Measurements from ENCODE around the gene GBF1. TPM values are rescaled to one million over a fixed set of nuclear protein-coding genes. Genes with fewer than 3 reads are reported as not detected.
"Not testable (repeated sequence)": the region's sequence is repeated elsewhere in the genome, so short reads cannot be mapped to it uniquely, and the experiment has no call there.

GBF1 gene
- total RNA-seq, 1 donor from 2014 or later = 17.5 TPM

- DNase-seq = no peak
Measured at GRCh38 chr10:102234888-102235597, 10.3 kb upstream of the GBF1 start.

GRCh38 chr10:102235598-102235920, 9.8 kb upstream of the GBF1 start:
- no peak for DNase-seq

- no peak for DNase-seq
Measured at GRCh38 chr10:102236006-102236405, 9.3 kb upstream of the GBF1 start.

- DNase-seq = no peak
Measured at GRCh38 chr10:102237711-102238252, 7.5 kb upstream of the GBF1 start.

- DNase-seq = peak; percentile 16
Measured at GRCh38 chr10:102240467-102241031, 4.8 kb upstream of the GBF1 start.

- DNase-seq = peak; percentile 16
Measured at GRCh38 chr10:102241032-102241443, 4.3 kb upstream of the GBF1 start.

GRCh38 chr10:102241444-102242117, 3.8 kb upstream of the GBF1 start, which contains the start of gene PITX3:
PITX3 (minus strand) TSS chr10:102241512; CDS start chr10:102232080, 9,432 bp downstream.
- DNase-seq = peak; percentile 86

- DNase-seq = no peak
Measured at GRCh38 chr10:102242118-102242485, 3.2 kb upstream of the GBF1 start.

- no peak for DNase-seq
Measured at GRCh38 chr10:102243309-102243708, 2.0 kb upstream of the GBF1 start.

- no peak for DNase-seq
Measured at GRCh38 chr10:102245932-102246251, 560 bp downstream of the GBF1 start.

GRCh38 chr10:102246261-102246660, 929 bp downstream of the GBF1 start:
- peak; percentile 39 for DNase-seq

- no peak for DNase-seq
Measured at GRCh38 chr10:102247734-102248133, 2.4 kb downstream of the GBF1 start.

GRCh38 chr10:102252508-102252907, 7.2 kb downstream of the GBF1 start:
- DNase-seq = not testable (repeated sequence)

GRCh38 chr10:102254426-102254825, 9.1 kb downstream of the GBF1 start:
- DNase-seq = no peak

- no peak for DNase-seq
Measured at GRCh38 chr10:102255404-102255803, 10.1 kb downstream of the GBF1 start.

GRCh38 chr10:102261196-102261595, 15.9 kb downstream of the GBF1 start:
- no peak for DNase-seq

GRCh38 chr10:102261842-102262241, 16.5 kb downstream of the GBF1 start:
- DNase-seq = no peak

GRCh38 chr10:102262744-102263370, 17.5 kb downstream of the GBF1 start:
- peak; percentile 50 for DNase-seq

GRCh38 chr10:102264371-102264770, 19.0 kb downstream of the GBF1 start:
- DNase-seq = no peak

GRCh38 chr10:102266670-102267069, 21.3 kb downstream of the GBF1 start:
- no peak for DNase-seq

- DNase-seq = no peak
Measured at GRCh38 chr10:102267748-102268147, 22.4 kb downstream of the GBF1 start.

GRCh38 chr10:102268375-102268888, 23.1 kb downstream of the GBF1 start:
- DNase-seq = peak; percentile 35

- DNase-seq = no peak
Measured at GRCh38 chr10:102269017-102269416, 23.7 kb downstream of the GBF1 start.

Data from dermis blood vessel endothelial cell (primary cell).